Common myeloid progenitor, CD34-positive (primary cell): ENCODE results near the gene ATP1B1.

Experiments
- CTCF ChIA-PET: fragments of 350-600 bp; sonication (Branson Sonifier 250); formaldehyde crosslinking; loops from one replicate; lab custom pipeline; 2021; ENCODE audit warnings: antibody characterized with exemption; lab: Charles Lee
- POLR2A ChIA-PET: fragments of 350-600 bp; sonication (Branson Sonifier 250); formaldehyde crosslinking; loops from one replicate; lab custom pipeline; 2021; ENCODE audit warnings: antibody characterized with exemption; lab: Charles Lee
- DNase-seq, 3 donors: peaks; one replicate each; pipeline versions ENCODE4 v3.0.0 to v3.0.0-alpha.2; 2013
- H3K27ac ChIP-seq, 2 experiments: 1 replicate in 1 of 2; 2 replicates in 1 of 2; pipeline ENCODE4 v1.7.0; 2013; ENCODE audit warnings: inconsistent platforms in 2 of 2, low read length in 2 of 2, mild to moderate bottlenecking in 2 of 2, low read depth in 1 of 2, moderate library complexity in 1 of 2; ENCODE audit not compliant: severe bottlenecking in 2 of 2, insufficient read depth in 1 of 2, poor library complexity in 1 of 2
- H3K27me3 ChIP-seq, 5 experiments: replicated peaks in 2 of 5; 1 replicate in 3 of 5; 2 replicates in 2 of 5; pipeline versions ENCODE4 v1.6.1 to v1.7.0; 2013; ENCODE audit warnings: low read length in 4 of 5, mild to moderate bottlenecking in 2 of 5, moderate library complexity in 2 of 5, inconsistent platforms in 1 of 5; ENCODE audit not compliant: insufficient read depth in 5 of 5, control insufficient read depth in 4 of 5
- H3K36me3 ChIP-seq, 4 experiments: 1 replicate in 2 of 4; 2 replicates in 2 of 4; pipeline versions ENCODE4 v1.6.1 to v1.7.0; 2013; ENCODE audit warnings: low read length in 3 of 4, control low read depth in 1 of 4, mild to moderate bottlenecking in 1 of 4; ENCODE audit not compliant: control insufficient read depth in 4 of 4, insufficient read depth in 4 of 4
- H3K4me1 ChIP-seq, 4 experiments: 1 replicate in 3 of 4; 2 replicates in 1 of 4; pipeline versions ENCODE4 v1.6.1 to v1.7.1; 2013; ENCODE audit warnings: low read length in 3 of 4, mild to moderate bottlenecking in 3 of 4, control low read depth in 1 of 4, inconsistent platforms in 1 of 4, moderate library complexity in 1 of 4; ENCODE audit not compliant: control insufficient read depth in 4 of 4, insufficient read depth in 4 of 4; ENCODE audit errors: control extremely low read depth in 1 of 4
- H3K4me3 ChIP-seq, 7 experiments: 1 replicate in 4 of 7; 2 replicates in 3 of 7; pipeline versions ENCODE4 v1.5.1 to v1.7.0; 2013; ENCODE audit warnings: mild to moderate bottlenecking in 7 of 7, low read length in 6 of 7, moderate library complexity in 6 of 7, inconsistent platforms in 2 of 7, low read depth in 2 of 7, control low read depth in 1 of 7; ENCODE audit not compliant: insufficient read depth in 4 of 7, control insufficient read depth in 1 of 7; ENCODE audit errors: extremely low read depth in 1 of 7
- H3K9me3 ChIP-seq, 5 experiments: 1 replicate in 4 of 5; 2 replicates in 1 of 5; pipeline versions ENCODE4 v1.6.1 to v1.7.1; 2013; ENCODE audit warnings: low read length in 4 of 5, mild to moderate bottlenecking in 2 of 5, inconsistent platforms in 1 of 5, low read depth in 1 of 5, moderate library complexity in 1 of 5; ENCODE audit not compliant: control insufficient read depth in 4 of 5, insufficient read depth in 2 of 5; ENCODE audit errors: control extremely low read depth in 1 of 5
- WGBS: methylation state at CpG from one replicate; pipeline ENCODE4 v1.1.5; 2013; ENCODE audit not compliant: insufficient coverage; 5-methylcytosine and 5-hydroxymethylcytosine counted together

The ATP1B1 gene

DNA sequence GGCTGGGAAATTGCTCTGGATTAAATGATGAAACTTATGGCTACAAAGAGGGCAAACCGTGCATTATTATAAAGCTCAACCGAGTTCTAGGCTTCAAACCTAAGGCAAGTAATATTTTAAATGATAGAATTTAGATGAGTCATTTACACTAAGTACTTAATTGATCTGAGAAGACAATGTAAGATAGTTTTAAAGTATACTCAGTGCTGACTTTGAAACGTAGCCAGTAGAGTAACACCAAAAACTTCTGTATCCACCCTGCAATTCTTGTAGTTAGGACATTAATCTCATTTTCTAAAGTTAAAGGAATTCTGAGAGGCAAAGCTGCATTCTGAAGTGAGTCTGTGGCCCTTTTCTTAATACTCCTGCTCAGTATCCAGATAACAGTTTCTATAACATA, 20.8 kb downstream of the ATP1B1 start:
- whole genome bisulfite sequencing = 100% methylated on average over 1 of the region's 3 CpGs
- Histone ChIP-seq H3K27me3 (no peaks in the 10 kb centered on the region), H3K36me3 (peaks cover 20 to 77% (median 37%) of the 10 kb centered on the region in 4 experiments), H3K4me1 (no peaks in the 10 kb centered on the region), H3K27ac (no peak overlapping the region), H3K9me3 (no peaks in the 10 kb centered on the region), H3K4me3 (no peak overlapping the region)
- POLR2A ChIA-PET = no interaction called here
- no peak for DNase-seq
- CTCF ChIA-PET = interaction anchor here (0.6 to 1.6 kb wide), 8 partner anchors 10 to 785 kb away, joined by 3 to 5 read pairs (median 3); no protein-coding TSS in a partner anchor

GRCh38 chr1:169128562-169128961, 22.1 kb downstream of the ATP1B1 start:
- ChIA-PET POLR2A (no interaction called here), CTCF (interaction anchor here (1.0 to 1.6 kb wide), 4 partner anchors 11 to 222 kb away, joined by 3 to 4 read pairs (median 3); no protein-coding TSS in a partner anchor)
- no peak overlapping the region for H3K4me3 ChIP-seq
- H3K27ac ChIP-seq = no peak overlapping the region
- no peaks in the 10 kb centered on the region for H3K9me3 ChIP-seq
- DNase-seq = no peak
- H3K4me1 ChIP-seq = no peaks in the 10 kb centered on the region
- WGBS = 94% methylated on average over 2 of the region's 2 CpGs
- no peaks in the 10 kb centered on the region for H3K27me3 ChIP-seq
- H3K36me3 ChIP-seq = peaks cover 20 to 79% (median 40%) of the 10 kb centered on the region in 4 experiments

- H3K36me3 ChIP-seq = peaks cover 18 to 75% (median 39%) of the 10 kb centered on the region in 4 experiments
- no peak for DNase-seq
- no peak overlapping the region for H3K4me3 ChIP-seq
- no peaks in the 10 kb centered on the region for H3K4me1 ChIP-seq
- POLR2A ChIA-PET = no interaction called here
- no peaks in the 10 kb centered on the region for H3K9me3 ChIP-seq
- H3K27me3 ChIP-seq = no peaks in the 10 kb centered on the region
- CTCF ChIA-PET = interaction anchor here (0.5 to 1.6 kb wide), 2 partner anchors 11 to 21 kb away, joined by 3 read pairs; no protein-coding TSS in a partner anchor
- 89% methylated on average over 3 of the region's 6 CpGs for WGBS
- H3K27ac ChIP-seq = no peak overlapping the region
Observed at GRCh38 chr1:169129109-169129784, 22.8 kb downstream of the ATP1B1 start.

- ChIA-PET POLR2A (no interaction called here), CTCF (no interaction called here)
- Histone ChIP-seq H3K36me3 (peaks cover 7 to 66% (median 32%) of the 10 kb centered on the region in 4 experiments), H3K9me3 (no peaks in the 10 kb centered on the region), H3K4me3 (no peak overlapping the region), H3K27me3 (no peaks in the 10 kb centered on the region), H3K27ac (no peak overlapping the region), H3K4me1 (no peaks in the 10 kb centered on the region)
- no peak for DNase-seq
- 100% methylated on average over 1 of the region's 4 CpGs for WGBS
Observed at GRCh38 chr1:169130683-169131082, 24.2 kb downstream of the ATP1B1 start.

DNA sequence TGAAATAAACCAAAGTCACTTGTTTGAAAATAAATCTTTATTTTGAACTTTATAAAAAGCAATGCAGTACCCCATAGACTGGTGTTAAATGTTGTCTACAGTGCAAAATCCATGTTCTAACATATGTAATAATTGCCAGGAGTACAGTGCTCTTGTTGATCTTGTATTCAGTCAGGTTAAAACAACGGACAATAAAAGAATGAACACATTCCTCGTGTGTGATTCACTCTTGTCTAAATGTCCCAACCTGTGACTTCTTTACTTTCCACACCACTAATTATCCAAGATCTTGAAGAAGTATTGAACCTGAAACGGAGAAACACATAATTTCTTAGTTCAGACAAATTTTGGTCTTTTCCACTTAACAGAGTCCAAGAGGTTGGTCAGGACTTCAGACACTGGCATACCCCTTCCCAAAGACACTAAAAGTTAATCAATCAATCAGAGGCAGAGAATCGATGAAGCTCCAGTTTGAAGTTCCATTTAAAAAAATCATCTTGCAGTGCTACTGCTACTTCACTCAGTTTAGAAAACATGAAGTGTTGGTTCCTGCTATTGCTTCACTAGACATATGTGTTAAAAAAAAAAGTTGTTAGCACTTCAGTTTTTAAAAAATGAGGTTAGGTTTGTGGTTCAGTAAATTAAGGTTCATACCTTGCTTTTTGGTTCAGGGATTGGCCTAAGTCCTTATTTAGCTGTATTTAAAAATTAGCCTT, 26.2 kb downstream of the ATP1B1 start:
- 94% methylated on average over 4 of the region's 4 CpGs for WGBS
- CTCF ChIA-PET = interaction anchor here (1.1 to 2.7 kb wide), 6 partner anchors 8 to 790 kb away, joined by 3 to 11 read pairs (median 4); no protein-coding TSS in a partner anchor
- H3K4me1 ChIP-seq = no peaks in the 10 kb centered on the region
- POLR2A ChIA-PET = no interaction called here
- H3K9me3 ChIP-seq = no peaks in the 10 kb centered on the region
- peaks cover 4 to 49% (median 30%) of the 10 kb centered on the region in 4 experiments for H3K36me3 ChIP-seq
- no peaks in the 10 kb centered on the region for H3K27me3 ChIP-seq
- no peak for DNase-seq
- no peak overlapping the region for H3K4me3 ChIP-seq
- no peak overlapping the region for H3K27ac ChIP-seq

GRCh38 chr1:169133228-169133576, 26.7 kb downstream of the ATP1B1 start:
- 95% methylated on average over 4 of the region's 5 CpGs for WGBS
- DNase-seq = no peak
- no peaks in the 10 kb centered on the region for H3K27me3 ChIP-seq
- no peaks in the 10 kb centered on the region for H3K4me1 ChIP-seq
- H3K4me3 ChIP-seq = no peak overlapping the region
- CTCF ChIA-PET = interaction anchor here (1.1 to 2.7 kb wide), 6 partner anchors 8 to 791 kb away, joined by 3 to 11 read pairs (median 4); no protein-coding TSS in a partner anchor
- H3K36me3 ChIP-seq = peaks cover 4 to 43% (median 30%) of the 10 kb centered on the region in 4 experiments
- no peak overlapping the region for H3K27ac ChIP-seq
- H3K9me3 ChIP-seq = no peaks in the 10 kb centered on the region
- POLR2A ChIA-PET = no interaction called here
